PFSK-1 (cell line): ENCODE data around the gene EID3.

Source experiments
- FOXP2 ChIP-seq: optimal IDR thresholded peaks from 2 replicates; pipeline ENCODE3; 2011; ENCODE audit warnings: borderline replicate concordance, control low read depth, inconsistent platforms; ENCODE audit not compliant: insufficient read depth; ENCODE audit errors: extremely low read length, extremely low read depth
- POLR2AphosphoS5 ChIP-seq: IDR thresholded peaks from 2 replicates; pipeline ENCODE4 v1.6.1; 2012; ENCODE audit warnings: low read depth, mild to moderate bottlenecking, control low read depth, low read length, moderate library complexity
- REST ChIP-seq, 2 experiments: IDR thresholded peaks; 2 replicates each; pipeline versions ENCODE4 v1.6.1 to v1.8.0; 2011 to 2012; ENCODE audit warnings: low read depth in 2 of 2, low read length in 2 of 2, control low read depth in 1 of 2, inconsistent platforms in 1 of 2, mild to moderate bottlenecking in 1 of 2, moderate library complexity in 1 of 2; ENCODE audit not compliant: insufficient read depth in 1 of 2
- SIN3A ChIP-seq: IDR thresholded peaks from 2 replicates; pipeline ENCODE4 v1.6.1; 2012; ENCODE audit warnings: mild to moderate bottlenecking, low read length, moderate library complexity, borderline replicate concordance; ENCODE audit not compliant: insufficient read depth
- TAF1 ChIP-seq: IDR thresholded peaks from 2 replicates; pipeline ENCODE4 v1.6.1; 2012; ENCODE audit warnings: low read length, control low read depth, borderline replicate concordance; ENCODE audit not compliant: insufficient read depth

EID3 gene

GRCh38 chr12:104312654-104313053 is 9.1 kb downstream of the EID3 start:
- TF ChIP-seq SIN3A (no peak), TAF1 (no peak), REST (IDR thresholded peaks at IDR 0.05; ENCODE audit: insufficient read depth in 1 of 2, low read depth in 2 of 2, low read length in 2 of 2) (no peak), POLR2AphosphoS5 (no peak), FOXP2 (no peak)

GRCh38 chr12:104313568-104314241 is 10.2 kb downstream of the EID3 start:
- TF ChIP-seq REST (IDR thresholded peaks at IDR 0.05; ENCODE audit: insufficient read depth in 1 of 2, low read depth in 2 of 2, low read length in 2 of 2) (no peak), TAF1 (no peak), FOXP2 (no peak), POLR2AphosphoS5 (no peak), SIN3A (no peak)

- TF ChIP-seq SIN3A (no peak), REST (IDR thresholded peaks at IDR 0.05; ENCODE audit: insufficient read depth in 1 of 2, low read depth in 2 of 2, low read length in 2 of 2) (no peak), FOXP2 (no peak), POLR2AphosphoS5 (no peak), TAF1 (no peak)
Observed at GRCh38 chr12:104314242-104314614, 10.7 kb downstream of the EID3 start.

GRCh38 chr12:104315326-104316224 is 12.0 kb downstream of the EID3 start:
- TF ChIP-seq FOXP2 (no peak), TAF1 (no peak), POLR2AphosphoS5 (no peak), REST (IDR thresholded peaks at IDR 0.05; ENCODE audit: insufficient read depth in 1 of 2, low read depth in 2 of 2, low read length in 2 of 2) (no peak), SIN3A (no peak)

- TF ChIP-seq POLR2AphosphoS5 (no peak), REST (IDR thresholded peaks at IDR 0.05; ENCODE audit: insufficient read depth in 1 of 2, low read depth in 2 of 2, low read length in 2 of 2) (no peak), SIN3A (no peak), TAF1 (no peak), FOXP2 (no peak)
Observed at GRCh38 chr12:104316936-104317335, 13.4 kb downstream of the EID3 start.
